Measurements from ENCODE around the gene POLK. TPM values are rescaled to one million over a fixed set of nuclear protein-coding genes. Genes with fewer than 3 reads are reported as not detected.

The POLK gene
- total and polyA plus RNA-seq, 2 of the 8 experiments (the other 6 are each of a cell fraction or from before 2014, with no cell fraction given): 2.0 to 9.0 TPM

- Histone ChIP-seq H4K8ac (ENCODE audit: extremely low read depth, insufficient read depth, low read length) (no peak overlapping the region), H3K56ac (replicated peaks; ENCODE audit: insufficient read length, low read depth, low read length) (no peak overlapping the region), H2AK5ac (ENCODE audit: low read depth, low read length) (no peak overlapping the region), H3K9me3 (ENCODE audit: insufficient read depth in 2 of 2, low read depth in 1 of 2, low read length in 1 of 2) (no peaks in the 10 kb centered on the region), H3K4me2 (ENCODE audit: insufficient read depth in 1 of 2, low read depth in 2 of 2, low read length in 2 of 2) (no peak overlapping the region), H2AFZ (ENCODE audit: low read length) (no peak overlapping the region), H4K91ac (replicated peaks; ENCODE audit: insufficient read length, low read length) (no peak overlapping the region), H3K4ac (replicated peaks; ENCODE audit: insufficient read length, low read depth, low read length) (no peak overlapping the region), H4K20me1 (replicated peaks in 1 of 2; ENCODE audit: control insufficient read depth in 1 of 2, insufficient read depth in 2 of 2, low read length in 2 of 2) (no peaks in the 10 kb centered on the region), H2BK20ac (ENCODE audit: low read length) (no peak overlapping the region), H2BK15ac (ENCODE audit: low read length) (no peak overlapping the region), H3K79me1 (ENCODE audit: low read depth, low read length) (no peaks in the 10 kb centered on the region), H3K4me3 (ENCODE audit: extremely low read depth in 1 of 4, insufficient read depth in 2 of 4, low read depth in 3 of 4, low read length in 4 of 4) (no peak overlapping the region), H2BK12ac (ENCODE audit: low read depth, low read length) (no peak overlapping the region), H3K18ac (ENCODE audit: extremely low read depth, low read length) (no peak overlapping the region), H3K9ac (replicated peaks in 1 of 4; ENCODE audit: extremely low read depth in 1 of 4, low read depth in 3 of 4, low read length in 3 of 4) (no peak overlapping the region), H3K23me2 (ENCODE audit: low read depth, low read length) (no peaks in the 10 kb centered on the region; the same call in 1 of the 2 replicates), H2BK120ac (replicated peaks; ENCODE audit: low read depth, low read length) (no peak overlapping the region), H4K5ac (ENCODE audit: insufficient read length, low read depth, low read length) (no peak overlapping the region), H3K14ac (ENCODE audit: insufficient read length) (no peak overlapping the region), H3K36me3 (ENCODE audit: control insufficient read depth in 2 of 4, insufficient read depth in 4 of 4, low read length in 3 of 4) (no peaks in the 10 kb centered on the region), H3K4me1 (replicated peaks in 1 of 4; ENCODE audit: control insufficient read depth in 3 of 4, insufficient read depth in 4 of 4, low read length in 3 of 4) (no peaks in the 10 kb centered on the region), H2BK5ac (ENCODE audit: low read depth, low read length) (no peak overlapping the region), H3K27ac (ENCODE audit: low read depth, low read length) (no peak overlapping the region), H3K23ac (ENCODE audit: insufficient read length) (no peak overlapping the region), H3K79me2 (ENCODE audit: control insufficient read depth in 1 of 2, insufficient read depth in 2 of 2, low read length in 2 of 2) (no peaks in the 10 kb centered on the region), H3K27me3 (replicated peaks in 1 of 4; ENCODE audit: control insufficient read depth in 3 of 4, extremely low read depth in 1 of 4, insufficient read depth in 3 of 4, low read length in 3 of 4) (peaks cover 0 to 2% (median 0%) of the 10 kb centered on the region in 4 experiments; a peak in 1 of 7 replicates)
- POLR2A ChIA-PET (ENCODE audit: partially characterized antibody): no interaction called here
- FAIRE-seq (no peak), DNase-seq (ENCODE audit: low read depth in 1 of 2, low spot score in 2 of 2) (no peak)
- 94% methylated on average over 1 of the region's 1 CpG; no CpG with 5 or more reads in 1 of the 2 experiments for WGBS, 2 experiments (ENCODE audit: extremely low coverage in 1 of 2, insufficient coverage in 1 of 2, insufficient read length in 1 of 2, insufficient replicate concordance in 2 of 2, low coverage in 1 of 2, low lambda C conversion rate in 2 of 2, missing lambda C conversion rate in 1 of 2)
- TF ChIP-seq TEAD4 (IDR thresholded peaks at IDR 0.05; ENCODE audit: low read depth, low read length) (no peak), NANOG (IDR thresholded peaks at IDR 0.05; ENCODE audit: insufficient read depth, low read depth, low read length, poor library complexity, severe bottlenecking) (no peak), GTF2F1 (IDR thresholded peaks at IDR 0.05; ENCODE audit: borderline replicate concordance, low read depth, low read length) (no peak), CBX5 (IDR thresholded peaks at IDR 0.05; ENCODE audit: low read depth, low read length) (no peak), TCF12 (IDR thresholded peaks at IDR 0.05; ENCODE audit: low read depth, low read length) (no peak), SIN3A (conservative IDR thresholded peaks at IDR 0.05 in 1 of 2, IDR thresholded peaks at IDR 0.05 in 1 of 2; ENCODE audit: low read depth in 1 of 2, low read length in 2 of 2) (no peak), YY1 (IDR thresholded peaks at IDR 0.05; ENCODE audit: low read depth, low read length) (no peak), USF2 (IDR thresholded peaks at IDR 0.05; ENCODE audit: low read length) (no peak), ATF3 (IDR thresholded peaks at IDR 0.05; ENCODE audit: insufficient read depth, low read depth, low read length) (no peak), GABPA (IDR thresholded peaks at IDR 0.05; ENCODE audit: borderline replicate concordance, insufficient read depth, low read length) (no peak), POU5F1 (IDR thresholded peaks at IDR 0.05; ENCODE audit: low read depth, low read length) (no peak)
- CTCF ChIA-PET (ENCODE audit: partially characterized antibody): interaction anchor here (0.7 kb wide), 1 partner anchor 13 kb away, joined by 3 read pairs; no protein-coding TSS in a partner anchor
Observed at GRCh38 chr5:75632321-75632720, 120.6 kb downstream of the POLK start.
